ENCODE measurements around the gene CASKIN1. TPM values are rescaled to one million over a fixed set of nuclear protein-coding genes. Genes with fewer than 3 reads are reported as not detected.

CASKIN1 gene
- total RNA-seq, 1 donor from 2014 or later = 0.12 TPM

GRCh38 chr16:2167068-2167638 is 29.3 kb downstream of the CASKIN1 start:
- TF ChIP-seq CTCF (conservative IDR thresholded peaks at IDR 0.05; ENCODE audit: low read depth, low read length) = no peak

GRCh38 chr16:2166263-2167067 is 29.9 kb downstream of the CASKIN1 start:
- no peak for DNase-seq (ENCODE audit: low read depth)
- no peak for TF ChIP-seq CTCF (conservative IDR thresholded peaks at IDR 0.05; ENCODE audit: low read depth, low read length)
- no peak overlapping the region for H3K4me3 ChIP-seq (ENCODE audit: low read depth, low read length)

More at GRCh38 chr16:2167068-2167638, 29.3 kb downstream of the CASKIN1 start:
- H3K4me3 ChIP-seq (ENCODE audit: low read depth, low read length) = no peak overlapping the region
- DNase-seq (ENCODE audit: low read depth) = no peak

GRCh38 chr16:2165861-2166260 is 30.5 kb downstream of the CASKIN1 start:
- no peak for DNase-seq (ENCODE audit: low read depth)
- H3K4me3 ChIP-seq (ENCODE audit: low read depth, low read length) = no peak overlapping the region
- TF ChIP-seq CTCF (conservative IDR thresholded peaks at IDR 0.05; ENCODE audit: low read depth, low read length) = no peak

- DNase-seq (ENCODE audit: low read depth) = no peak
- H3K4me3 ChIP-seq (ENCODE audit: low read depth, low read length) = no peak overlapping the region
- no peak for TF ChIP-seq CTCF (conservative IDR thresholded peaks at IDR 0.05; ENCODE audit: low read depth, low read length)
Measured at GRCh38 chr16:2163211-2163881, 33.1 kb downstream of the CASKIN1 start.

GRCh38 chr16:2162676-2163118 is 33.7 kb downstream of the CASKIN1 start:
- TF ChIP-seq CTCF (conservative IDR thresholded peaks at IDR 0.05; ENCODE audit: low read depth, low read length) = no peak
- DNase-seq (ENCODE audit: low read depth) = no peak
- H3K4me3 ChIP-seq (ENCODE audit: low read depth, low read length) = no peak overlapping the region

GRCh38 chr16:2161911-2162310 is 34.5 kb downstream of the CASKIN1 start:
- DNase-seq (ENCODE audit: low read depth) = no peak
- no peak for TF ChIP-seq CTCF (conservative IDR thresholded peaks at IDR 0.05; ENCODE audit: low read depth, low read length)
- H3K4me3 ChIP-seq (ENCODE audit: low read depth, low read length) = no peak overlapping the region
